ENCODE data around the gene TRAPPC3L.

The TRAPPC3L gene

DNA sequence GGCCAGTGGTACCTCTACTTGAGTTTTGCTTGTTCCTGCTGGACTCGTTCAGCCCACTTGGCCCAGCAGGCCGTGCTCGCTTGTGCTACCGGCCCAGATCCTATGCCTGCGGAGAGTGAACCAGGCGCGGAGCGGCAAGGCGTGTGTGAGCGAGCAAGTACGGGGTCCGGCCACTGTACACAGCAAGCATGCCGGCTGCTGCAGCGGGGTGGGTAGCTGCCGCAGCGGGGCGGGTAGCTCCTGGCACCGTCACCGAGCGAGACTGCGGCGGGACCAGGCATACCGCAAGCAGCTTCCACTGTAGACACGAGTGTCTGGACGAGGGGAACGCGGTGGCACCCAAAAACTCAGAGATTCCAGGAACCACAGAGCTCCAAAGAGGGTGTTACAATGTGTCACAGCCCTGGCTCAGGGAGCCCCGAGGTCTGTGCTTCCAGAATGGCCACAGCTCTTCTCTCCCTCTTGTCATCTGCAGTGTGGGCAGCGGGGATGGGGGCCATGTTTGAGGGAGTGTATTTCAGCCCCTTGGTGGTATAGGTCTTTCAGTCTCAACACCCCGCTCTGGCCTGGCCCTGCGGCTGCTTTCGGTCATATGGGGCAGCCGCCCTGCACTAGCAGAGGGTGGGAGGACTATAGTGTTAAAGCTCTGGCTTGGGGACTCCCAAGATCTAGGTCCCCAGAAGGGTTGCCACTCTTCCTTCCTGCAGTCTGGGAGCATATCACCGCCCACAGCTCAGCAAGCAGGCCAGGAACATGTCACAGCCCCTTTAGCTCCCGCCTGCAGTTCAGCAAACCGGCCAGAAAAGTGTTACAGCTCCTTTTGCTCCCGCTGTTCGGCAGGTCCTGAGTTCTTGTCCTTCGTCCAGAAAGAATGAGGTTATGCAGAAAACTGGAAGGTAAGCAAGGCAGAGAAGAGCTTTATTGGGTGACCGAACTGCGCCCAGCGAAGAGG lies 19.7 kb upstream of the TRAPPC3L start:
- TF ChIP-seq, protein P1, sequence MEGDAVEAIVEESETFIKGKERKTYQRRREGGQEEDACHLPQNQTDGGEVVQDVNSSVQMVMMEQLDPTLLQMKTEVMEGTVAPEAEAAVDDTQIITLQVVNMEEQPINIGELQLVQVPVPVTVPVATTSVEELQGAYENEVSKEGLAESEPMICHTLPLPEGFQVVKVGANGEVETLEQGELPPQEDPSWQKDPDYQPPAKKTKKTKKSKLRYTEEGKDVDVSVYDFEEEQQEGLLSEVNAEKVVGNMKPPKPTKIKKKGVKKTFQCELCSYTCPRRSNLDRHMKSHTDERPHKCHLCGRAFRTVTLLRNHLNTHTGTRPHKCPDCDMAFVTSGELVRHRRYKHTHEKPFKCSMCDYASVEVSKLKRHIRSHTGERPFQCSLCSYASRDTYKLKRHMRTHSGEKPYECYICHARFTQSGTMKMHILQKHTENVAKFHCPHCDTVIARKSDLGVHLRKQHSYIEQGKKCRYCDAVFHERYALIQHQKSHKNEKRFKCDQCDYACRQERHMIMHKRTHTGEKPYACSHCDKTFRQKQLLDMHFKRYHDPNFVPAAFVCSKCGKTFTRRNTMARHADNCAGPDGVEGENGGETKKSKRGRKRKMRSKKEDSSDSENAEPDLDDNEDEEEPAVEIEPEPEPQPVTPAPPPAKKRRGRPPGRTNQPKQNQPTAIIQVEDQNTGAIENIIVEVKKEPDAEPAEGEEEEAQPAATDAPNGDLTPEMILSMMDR (IDR thresholded peaks at IDR 0.05; ENCODE audit: low read length): no peak
- TF ChIP-seq EZH2phosphoT487 (IDR thresholded peaks at IDR 0.05; ENCODE audit: low read length): no peak
- TF ChIP-seq EZH2 (optimal IDR thresholded peaks at IDR 0.05; ENCODE audit: low read depth, low read length): no peak
- peaks cover 5% of the 10 kb centered on the region; the same call in 1 of the 2 replicates for H3K4me1 ChIP-seq (ENCODE audit: low read length)
- H3K79me2 ChIP-seq (ENCODE audit: low read length): peaks cover 5% of the 10 kb centered on the region; the same call in 1 of the 2 replicates
- DNase-seq: no peak
- H3K36me3 ChIP-seq (replicated peaks; ENCODE audit: insufficient read depth, low read length): no peaks in the 10 kb centered on the region
- H3K9me3 ChIP-seq (replicated peaks; ENCODE audit: insufficient read depth, low read length): no peaks in the 10 kb centered on the region
- H3K4me2 ChIP-seq (ENCODE audit: low read depth, low read length): no peak overlapping the region
- H3K4me3 ChIP-seq (ENCODE audit: low read length): no peak overlapping the region
- H2AFZ ChIP-seq (ENCODE audit: low read length): no peak overlapping the region
- no peak overlapping the region for H3K27ac ChIP-seq (ENCODE audit: low read length)
- no peaks in the 10 kb centered on the region for H3K9me2 ChIP-seq (replicated peaks; ENCODE audit: insufficient read depth, low read length)
- H4K20me1 ChIP-seq (ENCODE audit: insufficient read depth, low read length): no peaks in the 10 kb centered on the region
- H3K27me3 ChIP-seq (replicated peaks; ENCODE audit: insufficient read depth, low read length): no peaks in the 10 kb centered on the region
- H3F3A ChIP-seq (ENCODE audit: insufficient read depth, low read length): no peaks in the 10 kb centered on the region
- H3K9ac ChIP-seq (ENCODE audit: low read length): no peak overlapping the region

GRCh38 chr6:116564311-116564710 lies 18.8 kb upstream of the TRAPPC3L start:
- Histone ChIP-seq H3K9me2 (replicated peaks; ENCODE audit: insufficient read depth, low read length) (no peaks in the 10 kb centered on the region), H3K27ac (ENCODE audit: low read length) (no peak overlapping the region), H3K9ac (ENCODE audit: low read length) (no peak overlapping the region), H3K4me2 (ENCODE audit: low read depth, low read length) (no peak overlapping the region), H3F3A (ENCODE audit: insufficient read depth, low read length) (no peaks in the 10 kb centered on the region), H3K79me2 (ENCODE audit: low read length) (no peaks in the 10 kb centered on the region), H4K20me1 (ENCODE audit: insufficient read depth, low read length) (no peaks in the 10 kb centered on the region), H3K27me3 (replicated peaks; ENCODE audit: insufficient read depth, low read length) (no peaks in the 10 kb centered on the region), H3K9me3 (replicated peaks; ENCODE audit: insufficient read depth, low read length) (no peaks in the 10 kb centered on the region), H2AFZ (ENCODE audit: low read length) (no peak overlapping the region), H3K36me3 (replicated peaks; ENCODE audit: insufficient read depth, low read length) (no peaks in the 10 kb centered on the region), H3K4me1 (ENCODE audit: low read length) (no peaks in the 10 kb centered on the region), H3K4me3 (ENCODE audit: low read length) (no peak overlapping the region)
- no peak for TF ChIP-seq EZH2phosphoT487 (IDR thresholded peaks at IDR 0.05; ENCODE audit: low read length)
- TF ChIP-seq, protein P1 (IDR thresholded peaks at IDR 0.05; ENCODE audit: low read length): no peak
- TF ChIP-seq EZH2 (optimal IDR thresholded peaks at IDR 0.05; ENCODE audit: low read depth, low read length): no peak
- no peak for DNase-seq

GRCh38 chr6:116563830-116564229 lies 18.3 kb upstream of the TRAPPC3L start:
- Histone ChIP-seq H3K4me3 (ENCODE audit: low read length) (no peak overlapping the region), H3K9me3 (replicated peaks; ENCODE audit: insufficient read depth, low read length) (no peaks in the 10 kb centered on the region), H3F3A (ENCODE audit: insufficient read depth, low read length) (no peaks in the 10 kb centered on the region), H3K79me2 (ENCODE audit: low read length) (no peaks in the 10 kb centered on the region), H3K27ac (ENCODE audit: low read length) (no peak overlapping the region), H3K4me2 (ENCODE audit: low read depth, low read length) (no peak overlapping the region), H2AFZ (ENCODE audit: low read length) (no peak overlapping the region), H3K9ac (ENCODE audit: low read length) (no peak overlapping the region), H3K36me3 (replicated peaks; ENCODE audit: insufficient read depth, low read length) (no peaks in the 10 kb centered on the region), H3K9me2 (replicated peaks; ENCODE audit: insufficient read depth, low read length) (no peaks in the 10 kb centered on the region), H3K27me3 (replicated peaks; ENCODE audit: insufficient read depth, low read length) (no peaks in the 10 kb centered on the region), H3K4me1 (ENCODE audit: low read length) (no peaks in the 10 kb centered on the region), H4K20me1 (ENCODE audit: insufficient read depth, low read length) (no peaks in the 10 kb centered on the region)
- TF ChIP-seq EZH2 (optimal IDR thresholded peaks at IDR 0.05; ENCODE audit: low read depth, low read length) (no peak), EZH2phosphoT487 (IDR thresholded peaks at IDR 0.05; ENCODE audit: low read length) (no peak)
- TF ChIP-seq, protein P1 (IDR thresholded peaks at IDR 0.05; ENCODE audit: low read length): no peak
- DNase-seq: no peak
